Neural cell (in vitro differentiated cells): ENCODE data around the gene MCOLN1. TPM values are rescaled to one million over a fixed set of nuclear protein-coding genes. Genes with fewer than 3 reads are reported as not detected.
A peak's percentile ranks its signal among the peaks of the same experiment; 100 is the strongest.

ENCODE experiments used
- H2AFZ ChIP-seq: fragments of 200-600, 300-800 bp; sonication (generic), shearing (Covaris generic); 2 replicates; pipeline ENCODE4 v1.6.0; 2014; ENCODE audit warnings: low read depth, mild to moderate bottlenecking, antibody characterized with exemption, low read length, moderate library complexity
- H3F3A ChIP-seq: fragments of 200-600 bp; shearing (Covaris generic); 2 replicates; pipeline ENCODE4 v1.6.1; 2016; ENCODE audit warnings: mild to moderate bottlenecking, moderate library complexity, mixed read lengths, antibody characterized with exemption, low read length; ENCODE audit not compliant: insufficient read depth, poor library complexity, severe bottlenecking
- H3K27ac ChIP-seq: fragments of 200-600, 300-800 bp; sonication (generic), shearing (Covaris generic); 2 replicates; pipeline ENCODE4 v1.5.1; 2014; ENCODE audit warnings: mild to moderate bottlenecking, low read length, moderate library complexity
- H3K27me3 ChIP-seq: fragments of 300-800, 200-600 bp; sonication (generic), shearing (Covaris generic); 2 replicates; pipeline ENCODE4 v1.6.0; 2014; ENCODE audit warnings: mild to moderate bottlenecking, low read depth, low read length, moderate library complexity; ENCODE audit not compliant: insufficient read depth
- H3K36me3 ChIP-seq: fragments of 300-800, 200-600 bp; sonication (generic), shearing (Covaris generic); 2 replicates; pipeline ENCODE4 v1.5.1; 2014; ENCODE audit warnings: mild to moderate bottlenecking, antibody characterized with exemption, low read length, moderate library complexity; ENCODE audit not compliant: insufficient read depth
- H3K4me2 ChIP-seq: fragments of 300-800, 200-600 bp; sonication (generic), shearing (Covaris generic); 2 replicates; pipeline ENCODE4 v1.6.0; 2014; ENCODE audit warnings: mild to moderate bottlenecking, low read length
- H3K4me3 ChIP-seq: fragments of 300-800, 200-600 bp; sonication (generic), shearing (Covaris generic); 2 replicates; pipeline ENCODE4 v1.5.1; 2014; ENCODE audit warnings: mild to moderate bottlenecking, low read length, moderate library complexity
- H3K79me2 ChIP-seq: fragments of 200-600 bp; shearing (Covaris generic); replicated peaks from 2 replicates; pipeline ENCODE4 v1.6.0; 2014; ENCODE audit warnings: mild to moderate bottlenecking, low read length, moderate library complexity; ENCODE audit not compliant: insufficient read depth
- H3K9ac ChIP-seq: fragments of 300-800, 200-600 bp; sonication (generic), shearing (Covaris generic); 2 replicates; pipeline ENCODE4 v1.6.1; 2016; ENCODE audit warnings: mild to moderate bottlenecking, low read length, mixed read lengths
- H3K9me2 ChIP-seq: fragments of 200-600 bp; shearing (Covaris generic); 2 replicates; pipeline ENCODE4 v1.6.1; 2016; ENCODE audit warnings: mild to moderate bottlenecking, low read length, mixed read lengths; ENCODE audit not compliant: insufficient read depth
- H3K9me3 ChIP-seq: fragments of 200-600, 300-800 bp; sonication (generic), shearing (Covaris generic); 2 replicates; pipeline ENCODE4 v1.6.1; 2016; ENCODE audit warnings: mild to moderate bottlenecking, mixed run types, low read length, moderate library complexity, mixed read lengths
- H4K20me1 ChIP-seq: fragments of 200-600 bp; shearing (Covaris generic); 2 replicates; pipeline ENCODE4 v1.6.1; 2016; ENCODE audit warnings: mild to moderate bottlenecking, mixed run types; ENCODE audit not compliant: insufficient read depth
- CTCF ChIP-seq: fragments of 450-650 bp; IDR thresholded peaks from 2 replicates; pipeline ENCODE4 v1.5.1; 2014; ENCODE audit warnings: antibody characterized with exemption, mild to moderate bottlenecking, moderate library complexity; ENCODE audit not compliant: poor library complexity, severe bottlenecking
- EP300 ChIP-seq: fragments of 450-650 bp; conservative IDR thresholded peaks from 2 replicates; pipeline ENCODE4 v1.6.1; 2014; ENCODE audit warnings: antibody characterized with exemption, mild to moderate bottlenecking, moderate library complexity; ENCODE audit not compliant: poor library complexity, severe bottlenecking
- EZH2 ChIP-seq: fragments of 200-600, 300-800 bp; shearing (Covaris generic), sonication (generic); IDR thresholded peaks from 2 replicates; pipeline ENCODE4 v1.6.1; 2014; ENCODE audit warnings: antibody characterized with exemption, low read length, borderline replicate concordance, mild to moderate bottlenecking; ENCODE audit not compliant: insufficient read depth, poor library complexity, severe bottlenecking
- MXI1 ChIP-seq: fragments of 450-650 bp; conservative IDR thresholded peaks from 2 replicates; pipeline ENCODE4 v1.6.1; 2014; ENCODE audit warnings: antibody characterized with exemption, mild to moderate bottlenecking; ENCODE audit not compliant: poor library complexity, severe bottlenecking
- POLR2AphosphoS5 ChIP-seq: IDR thresholded peaks from 2 replicates; pipeline ENCODE4 v1.6.1; 2012
- RAD21 ChIP-seq: fragments of 450-650 bp; conservative IDR thresholded peaks from 2 replicates; pipeline ENCODE4 v1.6.1; 2014; ENCODE audit warnings: antibody characterized with exemption, mild to moderate bottlenecking, moderate library complexity
- REST ChIP-seq: IDR thresholded peaks from 2 replicates; pipeline ENCODE4 v1.6.1; 2012; ENCODE audit warnings: borderline replicate concordance
- SMC3 ChIP-seq: fragments of 450-650 bp; conservative IDR thresholded peaks from 2 replicates; pipeline ENCODE4 v1.6.1; 2014; ENCODE audit warnings: antibody characterized with exemption, mild to moderate bottlenecking, moderate library complexity; ENCODE audit not compliant: poor library complexity
- TAF1 ChIP-seq: IDR thresholded peaks from 2 replicates; pipeline ENCODE4 v1.6.1; 2012; ENCODE audit warnings: low read depth
- polyA plus RNA-seq: library from polyadenylated mRNA; depleted of rRNA; stranded (reverse); fragments of >200 nt; gene quantifications from 2 replicates; pipeline ENCODE4 v1.2.3, GENCODE V29; 2014

The MCOLN1 gene
- polyA plus RNA-seq, 1 donor from 2014 or later, result 16.9 TPM

GRCh38 chr19:7516333-7516732, 6.1 kb upstream of the MCOLN1 start:
- Histone ChIP-seq H3F3A (no peaks in the 10 kb centered on the region), H3K27ac (peak overlapping the region; percentile 77), H4K20me1 (no peaks in the 10 kb centered on the region), H3K4me2 (peak overlapping the region; percentile 84), H3K36me3 (no peaks in the 10 kb centered on the region), H3K4me3 (peak overlapping the region; percentile 93), H3K79me2 (peaks cover 22% of the 10 kb centered on the region), H2AFZ (peak overlapping the region; percentile 38), H3K27me3 (no peaks in the 10 kb centered on the region), H3K9me3 (no peaks in the 10 kb centered on the region), H3K9me2 (no peaks in the 10 kb centered on the region), H3K9ac (peak overlapping the region; percentile 92)
- TF ChIP-seq CTCF, result no peak
- no peak for TF ChIP-seq SMC3
- no peak for TF ChIP-seq MXI1
- no peak for TF ChIP-seq POLR2AphosphoS5
- no peak for TF ChIP-seq TAF1

- Histone ChIP-seq H3K4me3 (peak overlapping the region; percentile 93), H2AFZ (peak overlapping the region; percentile 38), H3K27ac (peak overlapping the region; percentile 77), H3K36me3 (no peaks in the 10 kb centered on the region), H3F3A (no peaks in the 10 kb centered on the region), H3K27me3 (no peaks in the 10 kb centered on the region), H3K79me2 (peaks cover 22% of the 10 kb centered on the region), H3K9me3 (no peaks in the 10 kb centered on the region), H3K9me2 (no peaks in the 10 kb centered on the region), H3K4me2 (peak overlapping the region; percentile 84), H4K20me1 (no peaks in the 10 kb centered on the region), H3K9ac (peak overlapping the region; percentile 92)
- TF ChIP-seq POLR2AphosphoS5, result no peak
- TF ChIP-seq EP300, result no peak
- TF ChIP-seq REST, result no peak
- TF ChIP-seq SMC3, result no peak
- no peak for TF ChIP-seq TAF1
- no peak for TF ChIP-seq MXI1
- TF ChIP-seq EZH2, result no peak
- no peak for TF ChIP-seq CTCF
- no peak for TF ChIP-seq RAD21
These were observed 5.5 kb upstream of the MCOLN1 start for GRCh38 chr19:7516878-7517277.
